C4-2B (cell line): ENCODE data around the gene PITPNC1.

Source experiments
- CTCF ChIP-seq: fragments of 450-650 bp; conservative IDR thresholded peaks from 2 replicates; pipeline ENCODE4 v1.5.1; 2017; ENCODE audit warnings: mild to moderate bottlenecking
- ZFX ChIP-seq: fragments of 450-650 bp; IDR thresholded peaks from 2 replicates; pipeline ENCODE4 v1.6.1; 2017

GRCh38 chr17:67649891-67650290 lies 272.8 kb downstream of the PITPNC1 start:
- TF ChIP-seq CTCF: no peak
- no peak for TF ChIP-seq ZFX
